HG02763 (cell line): ENCODE results near the gene ALK.
"Not testable (repeated sequence)": the region's sequence is repeated elsewhere in the genome, so short reads cannot be mapped to it uniquely, and the experiment has no call there.

ENCODE experiments used
- ATAC-seq: cut with Tn5 transposase; IDR thresholded peaks from one replicate; pipeline ENCODE4 v1.9.1; 2021; ENCODE audit warnings: mild to moderate bottlenecking, moderate library complexity; ENCODE audit not compliant: unreplicated experiment

The ALK gene

DNA sequence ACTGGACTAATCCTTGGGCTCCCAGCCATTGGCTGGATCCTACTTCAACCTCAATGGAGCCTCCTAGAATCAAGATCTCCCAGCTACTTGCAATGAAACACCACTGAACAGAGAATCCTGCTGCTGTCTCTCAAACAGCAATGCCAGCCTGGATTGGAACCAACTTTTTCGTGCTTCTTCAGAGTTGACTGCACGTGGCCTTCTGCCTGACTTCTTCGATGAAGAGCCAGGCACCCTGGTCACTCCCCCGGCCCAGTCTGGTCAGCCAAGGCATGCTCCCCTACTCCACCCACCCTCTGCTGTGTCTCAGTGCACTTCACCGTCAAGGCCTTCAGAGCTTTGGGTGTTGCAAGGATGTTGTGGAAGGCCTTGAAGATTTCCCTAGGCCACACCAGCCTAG lies 657.5 kb downstream of the ALK start:
- no peak for ATAC-seq

DNA sequence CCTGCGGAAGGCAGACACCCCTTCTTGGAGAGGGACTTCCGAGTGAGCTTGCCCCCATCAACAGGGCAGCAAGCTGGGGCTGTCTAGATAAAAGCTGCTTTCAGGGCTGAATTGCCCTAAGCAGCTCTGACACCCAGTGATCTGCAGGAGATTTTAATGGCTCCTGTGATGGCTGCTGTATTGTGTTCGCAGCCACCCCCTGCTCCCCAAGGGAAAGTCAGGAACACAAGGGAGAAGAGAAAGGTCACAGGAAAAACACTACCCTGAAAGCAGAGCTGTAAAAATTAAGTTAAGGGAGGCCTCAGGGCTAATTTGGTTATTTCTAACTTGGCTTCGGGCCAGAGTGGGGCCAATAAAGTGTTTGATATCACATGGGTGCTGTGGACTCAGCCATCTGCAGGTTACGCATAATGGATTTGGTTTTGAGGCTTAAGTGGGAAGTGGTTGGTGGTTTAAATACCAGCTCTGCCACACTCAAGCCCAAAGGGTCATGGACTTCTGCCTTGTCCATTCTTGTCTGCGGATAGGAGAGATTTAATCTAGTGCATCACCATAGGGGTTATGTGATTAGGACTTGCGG lies 658.6 kb downstream of the ALK start:
- ATAC-seq = no peak

DNA sequence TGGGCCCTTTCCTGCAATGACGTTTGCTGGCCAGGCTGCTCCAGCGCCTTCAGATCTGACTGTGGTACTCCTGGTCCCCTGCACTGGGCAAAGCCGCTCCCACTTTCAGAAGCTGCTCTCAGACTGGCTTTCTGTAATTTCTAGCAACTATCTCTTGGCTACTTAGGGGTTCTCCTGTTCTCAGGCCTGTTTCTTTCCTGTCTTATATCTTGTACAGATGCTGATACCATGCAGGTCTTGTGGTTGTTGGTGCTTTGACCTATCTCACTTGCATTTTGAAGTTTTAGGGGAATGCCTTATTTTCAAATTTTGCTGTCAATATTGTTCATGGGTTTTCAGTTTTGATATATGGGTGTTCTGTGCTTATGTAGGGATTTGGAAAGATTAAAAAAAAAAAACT lies 660.4 kb downstream of the ALK start:
- no peak for ATAC-seq

DNA sequence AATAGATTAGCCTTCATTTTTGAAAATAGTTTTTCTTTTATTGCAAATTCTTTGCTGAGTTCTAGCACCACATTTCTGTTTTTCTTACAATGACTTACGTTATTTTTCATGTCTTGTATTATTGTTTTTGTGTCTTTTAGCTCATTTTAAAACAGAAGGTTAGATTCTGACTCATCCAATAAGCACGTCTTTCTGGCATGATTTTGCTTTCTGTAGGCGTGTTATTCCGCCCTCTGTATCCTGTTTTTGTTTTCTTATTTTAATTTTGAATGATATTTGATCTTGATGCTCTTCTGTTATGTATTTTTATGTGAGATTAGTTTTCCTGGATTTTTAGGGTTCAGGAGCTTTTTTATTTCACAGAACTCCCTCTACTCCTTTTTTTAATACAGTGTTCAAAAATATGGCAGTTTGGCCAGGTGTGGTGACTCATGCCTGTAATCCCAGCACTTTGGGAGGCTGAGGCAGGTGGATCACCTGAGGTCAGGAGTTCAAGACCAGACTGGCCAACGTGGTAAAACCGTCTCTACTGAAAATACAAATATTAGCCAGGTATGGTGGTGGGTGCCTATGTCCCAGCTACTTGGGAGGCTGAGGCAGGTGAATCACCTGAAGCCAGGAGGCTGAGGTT lies 661.1 kb downstream of the ALK start:
- ATAC-seq = no peak

DNA sequence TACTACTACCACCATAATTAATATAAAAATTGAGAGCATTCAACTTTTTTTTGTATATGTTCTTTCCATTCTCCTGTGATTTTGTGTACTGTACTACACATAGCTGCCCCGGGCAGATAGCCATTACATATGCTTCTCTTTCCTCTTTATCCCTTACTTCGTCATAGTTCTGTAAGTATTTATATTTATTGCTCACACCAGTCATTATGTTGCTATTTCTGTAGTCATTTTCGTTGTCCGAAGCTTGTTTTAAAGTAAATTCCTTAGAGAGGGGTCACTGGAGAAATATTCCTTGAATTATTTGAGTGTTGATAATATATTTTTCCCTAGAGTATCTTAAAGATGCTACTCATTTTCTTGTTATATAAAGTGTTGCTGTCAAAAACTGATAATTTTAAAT lies 662.2 kb downstream of the ALK start:
- ATAC-seq = no peak

DNA sequence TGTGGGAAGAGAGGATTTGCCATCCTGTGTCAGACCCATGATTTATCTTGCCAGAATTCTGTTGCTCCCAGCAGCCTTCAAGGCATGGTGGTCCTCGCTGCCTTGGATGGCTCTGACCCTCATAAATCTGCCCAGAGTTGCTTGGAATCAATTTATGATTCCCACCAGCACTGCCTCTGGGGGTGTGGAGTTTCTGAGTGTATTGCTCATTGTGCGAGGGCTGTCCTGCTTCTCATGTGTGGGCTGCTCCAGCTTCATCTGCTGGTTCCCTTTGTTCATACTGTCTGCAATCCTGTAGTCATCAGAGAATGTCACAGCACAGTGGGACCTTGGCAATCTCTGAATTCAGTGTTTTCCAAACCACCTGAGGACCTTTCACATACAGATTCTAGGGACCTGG lies 666.4 kb downstream of the ALK start:
- ATAC-seq = no peak

DNA sequence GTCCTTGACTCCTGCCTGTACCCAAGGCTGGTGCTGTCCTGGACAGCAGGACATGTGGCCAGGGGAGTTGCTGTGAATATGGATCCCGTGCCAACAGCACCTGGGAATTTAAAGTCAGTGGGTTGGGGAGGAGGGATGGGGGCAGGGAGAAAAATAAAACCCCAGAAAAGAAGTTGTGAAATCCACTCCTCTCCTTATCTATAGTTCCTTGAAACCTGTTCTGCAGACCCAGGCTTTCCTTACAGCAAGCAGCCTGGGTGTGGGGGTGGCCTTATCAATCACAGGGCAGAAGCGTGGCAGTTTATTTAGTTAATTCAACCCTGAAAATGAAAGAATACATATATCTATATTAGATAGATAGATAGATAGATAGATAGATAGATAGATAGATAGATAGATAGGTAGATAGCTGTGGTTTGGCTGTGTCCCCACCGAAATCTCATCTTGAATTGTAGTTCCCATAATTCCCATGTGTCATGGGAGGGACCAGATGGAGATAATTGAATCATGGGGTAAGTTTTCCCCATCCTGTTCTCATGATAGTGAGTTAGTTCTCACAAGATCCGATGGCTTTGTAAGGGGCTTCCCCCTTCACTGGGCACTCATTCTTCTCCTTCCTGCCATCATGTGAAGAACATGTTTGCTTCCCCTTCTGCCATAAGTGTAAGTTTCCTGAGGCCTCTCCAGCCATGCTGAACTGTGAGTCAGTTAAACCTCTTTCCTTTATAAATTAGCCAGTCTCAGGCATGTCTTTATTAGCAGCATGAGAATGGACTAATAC lies 667.7 kb downstream of the ALK start:
- not testable (repeated sequence) for ATAC-seq

DNA sequence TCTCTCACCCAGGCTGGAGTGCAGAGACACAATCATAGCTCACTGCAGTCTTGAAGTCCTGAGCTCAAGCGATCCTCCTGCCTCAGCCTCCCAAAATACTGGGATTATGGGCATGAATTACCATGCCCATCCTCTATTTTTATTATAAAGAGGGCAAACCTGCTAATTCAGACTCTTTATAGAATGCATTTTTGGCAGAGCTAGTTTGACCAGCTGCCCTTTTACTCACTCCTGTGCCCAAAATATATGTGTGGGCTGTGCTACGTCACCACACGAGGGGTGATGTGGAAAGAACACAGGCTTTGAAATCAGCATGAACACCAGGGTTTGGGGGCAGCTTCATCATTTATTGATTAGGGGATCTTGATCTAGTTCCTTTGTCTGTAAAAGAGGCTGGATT lies 668.4 kb downstream of the ALK start:
- ATAC-seq = no peak

DNA sequence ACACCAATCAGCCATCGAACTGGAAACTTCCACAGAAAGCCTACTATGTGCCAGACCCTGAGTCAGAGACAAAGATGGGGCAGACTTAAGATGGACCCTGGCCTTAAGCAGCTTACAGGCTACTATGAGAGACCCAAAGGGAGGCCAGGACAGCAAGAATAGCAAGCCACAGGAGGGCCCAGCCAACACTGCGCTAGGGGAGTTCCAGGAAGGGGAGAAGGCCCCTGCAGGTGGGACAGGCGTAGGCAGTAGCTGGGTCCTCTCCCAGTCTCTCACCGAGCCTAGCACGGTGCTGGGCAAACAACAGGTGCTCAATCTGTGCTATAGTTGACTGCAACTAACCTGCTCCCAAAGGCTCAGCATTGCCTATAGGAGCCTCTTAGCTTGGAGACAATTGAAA lies 670.0 kb downstream of the ALK start:
- ATAC-seq = no peak

DNA sequence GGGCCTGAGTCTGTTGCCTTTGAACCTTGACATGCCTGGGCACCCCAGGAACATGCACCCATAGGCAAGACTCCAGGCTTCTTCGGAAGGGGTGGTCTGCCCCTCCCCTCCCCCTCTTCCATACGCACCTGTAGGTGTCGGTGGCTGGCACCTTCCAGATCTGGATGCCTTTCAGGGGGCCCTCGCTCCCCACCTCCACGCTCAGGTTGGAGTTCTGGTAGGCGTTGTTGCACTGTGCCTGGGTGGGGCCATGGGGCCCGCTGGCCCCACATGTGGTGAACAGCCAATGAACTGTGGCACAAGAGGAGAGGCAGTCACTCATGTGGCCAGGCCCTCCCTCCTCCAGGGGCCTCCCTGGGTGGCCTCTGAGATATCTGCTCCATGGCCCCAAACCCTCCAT lies 670.4 kb downstream of the ALK start:
- no peak for ATAC-seq

DNA sequence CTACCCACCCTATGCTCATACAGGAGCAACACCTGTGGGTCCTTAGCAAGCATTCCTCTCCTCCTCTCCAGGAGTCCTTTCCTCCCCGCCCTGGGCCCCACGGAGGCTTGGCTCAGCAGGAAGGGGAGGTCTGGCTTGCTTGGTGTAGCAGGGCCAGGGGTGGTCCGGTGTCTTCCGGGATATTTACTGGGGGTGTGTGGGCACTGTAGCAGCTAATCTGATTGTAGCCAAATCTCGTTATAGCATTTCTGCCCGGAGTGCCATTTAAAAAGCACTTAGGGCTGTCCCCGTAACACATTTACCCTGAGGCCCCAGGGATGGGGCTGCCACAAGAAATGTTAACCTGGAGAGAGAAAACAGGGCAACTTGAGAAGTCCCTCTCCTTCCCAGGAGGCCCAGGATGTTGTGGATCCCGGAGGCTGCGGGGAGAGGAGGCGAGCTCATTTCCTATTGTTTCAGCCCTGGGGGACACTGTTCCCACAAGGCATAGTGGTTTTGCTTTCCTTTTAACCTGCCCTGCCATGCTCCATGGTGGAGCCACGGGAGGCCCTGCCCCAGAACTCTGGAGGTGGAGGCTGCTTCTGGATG lies 671.6 kb downstream of the ALK start:
- ATAC-seq = no peak

DNA sequence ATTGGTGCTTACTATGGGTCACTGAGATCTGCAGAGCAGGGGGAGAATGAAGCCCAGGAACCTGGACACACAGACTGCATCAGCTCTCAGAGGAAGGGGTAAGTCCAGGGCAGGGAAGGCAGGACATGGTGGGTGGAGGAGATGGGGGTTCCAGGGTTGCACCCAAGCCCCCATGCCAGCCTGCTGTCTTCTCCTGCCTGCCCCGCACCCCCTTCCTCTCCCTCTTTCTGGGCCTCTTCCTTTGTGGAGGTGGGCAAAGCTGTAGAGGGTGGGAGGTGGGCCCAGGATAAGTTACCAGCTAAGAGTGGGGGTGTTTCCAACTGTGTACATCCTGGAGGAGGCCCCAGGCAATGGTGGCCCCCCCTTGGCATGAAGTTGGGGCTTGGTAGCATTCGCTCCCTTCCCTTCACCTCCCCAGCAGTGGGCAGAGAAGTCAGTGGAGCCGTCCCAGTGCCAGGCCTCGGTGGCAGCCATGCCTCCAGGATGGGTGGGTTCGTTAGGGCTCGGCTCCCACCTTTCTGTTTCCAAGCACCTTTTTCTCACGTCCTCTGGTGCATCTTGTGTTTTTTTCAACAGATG lies 674.0 kb downstream of the ALK start:
- no peak for ATAC-seq

DNA sequence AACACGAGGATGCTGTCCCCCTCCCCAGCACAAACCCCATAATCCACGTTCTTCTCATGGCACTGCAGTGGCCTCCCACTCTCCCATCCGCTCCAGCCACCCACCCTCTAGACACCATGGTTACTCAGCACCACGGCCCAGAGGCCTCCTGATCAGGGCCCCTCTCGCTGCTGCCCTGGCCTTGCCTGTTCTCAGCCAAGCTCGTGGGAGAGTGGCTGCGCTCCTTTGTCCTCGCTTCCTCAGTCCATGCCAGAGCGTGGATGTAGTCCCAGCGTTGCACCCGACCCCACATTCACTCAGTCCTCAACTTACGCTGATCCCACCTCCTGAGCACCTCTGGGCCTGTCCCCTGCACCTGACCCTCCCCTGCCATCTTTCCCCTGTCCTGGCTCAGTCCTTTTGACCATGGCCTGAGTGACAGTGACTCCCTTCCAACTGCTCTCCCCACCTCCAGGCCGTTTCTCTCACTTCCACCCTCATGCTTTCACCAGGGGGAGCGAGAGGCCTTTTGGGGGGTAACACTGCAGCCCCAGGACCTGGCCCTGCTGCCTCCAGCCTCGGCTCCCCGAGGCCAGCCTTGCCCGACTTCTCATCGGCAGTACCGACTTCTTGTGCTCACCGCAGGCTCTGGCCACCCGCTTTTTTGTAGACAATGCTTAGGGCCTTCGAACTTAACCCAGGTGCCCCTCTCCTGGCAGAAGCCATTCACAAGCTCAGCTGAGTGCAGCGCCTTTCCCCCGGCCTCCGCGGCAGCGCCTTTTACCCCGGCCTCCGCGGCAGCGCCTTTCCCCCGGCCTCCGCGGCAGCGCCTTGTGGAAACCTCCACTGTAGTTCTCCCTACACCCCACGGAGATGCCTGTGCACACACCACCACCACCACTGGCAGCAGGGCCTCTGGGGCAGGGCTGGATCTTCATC lies 674.7 kb downstream of the ALK start:
- ATAC-seq = no peak

DNA sequence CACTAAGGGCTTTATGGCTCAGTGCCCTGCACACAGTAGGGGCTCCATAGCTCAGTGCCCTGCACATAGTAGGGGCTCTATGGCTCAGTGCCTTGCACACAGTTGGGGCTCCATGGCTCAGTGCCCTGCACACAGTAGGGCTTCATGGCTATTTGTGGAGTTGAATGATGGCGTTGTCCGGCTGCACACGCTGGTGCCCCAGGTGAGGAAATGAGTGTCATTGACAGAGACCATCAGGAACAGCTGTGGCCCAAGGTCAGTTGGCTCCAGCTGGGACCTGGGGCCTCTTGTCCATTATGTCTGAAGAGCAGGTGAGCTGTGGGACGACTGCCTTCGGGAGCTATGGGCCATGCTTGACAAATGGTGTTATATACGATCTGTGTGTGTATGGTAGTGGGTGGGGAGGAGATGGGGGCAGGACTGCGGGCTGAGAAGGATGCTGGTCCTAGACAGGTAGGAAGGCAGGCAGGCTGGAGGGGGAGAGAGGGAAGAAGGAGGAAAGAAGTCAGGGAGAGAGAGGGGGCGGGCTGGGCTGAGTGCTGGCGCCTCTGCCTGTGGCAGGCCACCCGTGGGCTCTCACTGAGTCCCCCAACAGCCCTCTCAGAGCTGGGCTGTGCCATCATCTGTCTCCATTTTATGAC lies 675.5 kb downstream of the ALK start:
- no peak for ATAC-seq

DNA sequence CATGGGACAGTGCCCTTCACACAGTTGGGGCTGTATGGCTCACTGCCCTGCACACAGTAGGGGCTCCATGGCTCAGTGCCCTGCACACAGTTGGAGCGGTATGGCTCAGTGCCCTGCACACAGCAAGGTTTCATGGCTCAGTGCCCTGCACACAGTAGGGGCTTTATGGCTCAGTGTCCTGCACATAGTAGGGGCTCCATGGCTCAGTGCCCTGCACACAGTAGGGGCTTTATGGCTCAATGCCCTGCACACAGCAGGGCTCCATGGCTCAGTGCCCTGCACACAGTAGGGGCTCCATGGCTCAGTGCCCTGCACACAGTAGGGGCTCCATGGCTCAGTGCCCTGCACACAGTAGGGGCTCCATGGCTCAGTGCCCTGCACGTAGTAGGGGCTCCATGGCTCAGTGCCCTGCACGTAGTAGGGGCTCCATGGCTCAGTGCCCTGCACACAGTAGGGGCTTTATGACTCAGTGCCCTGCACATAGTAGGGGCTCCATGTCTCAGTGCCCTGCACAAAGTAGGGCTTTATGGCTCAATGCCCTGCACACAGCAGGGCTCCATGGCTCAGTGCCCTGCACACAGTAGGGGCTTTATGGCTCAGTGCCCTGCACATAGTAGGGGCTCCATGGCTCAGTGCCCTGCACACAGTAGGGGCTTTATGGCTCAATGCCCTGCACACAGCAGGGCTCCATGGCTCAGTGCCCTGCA lies 676.2 kb downstream of the ALK start:
- ATAC-seq = not testable (repeated sequence)

DNA sequence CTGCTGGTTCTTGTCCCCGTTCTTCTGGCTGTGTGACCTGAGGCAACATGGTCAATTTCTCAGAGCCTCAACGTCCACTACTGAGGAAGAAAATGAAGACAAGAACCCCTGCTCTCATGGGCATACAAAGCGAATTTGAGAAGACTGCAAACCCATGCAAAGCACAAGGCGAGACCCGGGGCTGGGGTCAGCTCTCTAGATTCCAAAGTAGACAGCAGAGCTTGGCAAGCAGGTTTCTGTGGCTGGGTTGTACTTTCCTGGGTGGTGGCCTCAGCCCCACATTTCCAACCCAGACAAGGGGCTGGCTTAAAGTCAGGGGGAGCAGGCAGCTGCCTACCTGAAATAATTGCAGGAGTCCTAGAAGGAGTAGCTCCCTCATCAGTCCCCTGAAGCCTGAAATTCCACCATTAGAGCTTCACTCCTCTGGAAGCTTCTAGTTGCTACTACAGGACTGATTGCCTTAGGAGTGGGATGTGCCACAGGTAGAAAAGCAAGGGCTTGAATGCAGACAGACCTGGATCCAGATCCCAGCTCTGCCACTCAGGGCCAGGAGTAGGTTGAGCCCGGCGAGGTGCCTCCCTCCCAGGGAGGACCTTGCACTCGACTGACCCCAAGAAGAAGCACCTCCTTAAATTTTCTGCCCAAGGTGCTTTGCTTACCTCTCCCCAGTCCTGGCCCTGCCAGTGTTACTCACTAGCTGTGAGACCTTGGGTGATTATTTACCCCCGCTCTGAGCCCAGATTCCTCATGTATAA lies 678.6 kb downstream of the ALK start:
- no peak for ATAC-seq

DNA sequence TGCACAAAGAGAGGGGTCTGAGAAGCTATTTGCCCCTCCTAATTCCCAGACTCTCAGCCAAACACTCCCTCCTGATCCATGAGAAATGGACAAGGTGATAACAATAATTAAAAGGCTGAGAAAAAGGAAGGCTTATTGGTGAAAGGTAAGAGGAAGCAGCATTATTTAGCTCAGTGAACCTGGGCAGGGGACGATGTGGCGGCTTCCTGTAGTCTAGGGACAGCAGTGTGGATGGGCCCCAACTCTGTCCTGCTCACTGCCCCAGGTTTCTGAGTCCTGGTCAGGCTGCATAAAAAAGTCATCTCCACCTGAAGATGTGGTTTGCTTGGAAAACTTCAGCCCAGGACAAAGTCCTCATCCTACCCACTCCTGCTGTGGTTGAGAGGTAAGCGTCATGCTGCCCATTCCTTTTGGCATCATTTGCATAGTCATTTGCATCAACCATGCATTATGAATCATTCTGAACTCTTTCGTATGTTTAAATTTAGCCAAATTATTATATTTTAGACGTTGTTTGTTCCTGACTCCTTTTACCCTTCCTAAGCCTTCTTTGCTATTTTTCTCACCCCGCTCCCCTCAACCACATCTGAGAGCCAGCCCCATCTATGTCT lies 679.3 kb downstream of the ALK start:
- ATAC-seq = no peak

DNA sequence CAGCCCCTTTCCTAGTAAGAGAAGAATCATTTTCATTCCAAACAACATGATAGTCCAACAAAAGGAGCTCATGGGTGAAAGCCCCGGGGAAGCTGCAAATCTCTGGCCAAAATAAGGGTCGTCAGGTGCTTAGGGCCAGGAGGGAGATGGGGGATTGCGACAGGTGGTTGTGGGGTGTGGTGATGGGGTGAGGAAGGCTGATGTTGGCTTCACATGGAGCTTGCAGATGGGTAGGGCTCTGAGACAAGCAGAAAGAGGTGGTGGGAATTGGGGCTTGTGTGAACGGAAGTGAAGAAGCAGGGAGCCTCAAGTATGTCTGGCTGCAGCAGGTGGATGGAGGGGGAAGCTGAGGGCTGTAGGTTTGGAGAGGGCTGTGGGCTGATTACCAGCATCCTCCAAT lies 680.0 kb downstream of the ALK start:
- no peak for ATAC-seq
